Fibroblast of pulmonary artery (primary cell): ENCODE measurements around the gene GPR161.

ENCODE experiments used
- DNase-seq: peaks from one replicate; pipeline ENCODE4 v3.0.0-alpha.2; 2010; ENCODE audit warnings: low read depth
- H3K4me3 ChIP-seq: replicated peaks from 2 replicates; pipeline ENCODE4 v1.5.1; 2011; ENCODE audit warnings: low read depth, mild to moderate bottlenecking, control low read depth, low read length, moderate library complexity
- CTCF ChIP-seq: IDR thresholded peaks from 2 replicates; pipeline ENCODE4 v1.5.1; 2011; ENCODE audit warnings: mild to moderate bottlenecking, control low read depth, low read length, inconsistent platforms; ENCODE audit errors: missing control alignments

Gene GPR161

GRCh38 chr1:168089326-168089978, 47.3 kb downstream of the GPR161 start:
- no peak for TF ChIP-seq CTCF

GRCh38 chr1:168088511-168089325, 48.0 kb downstream of the GPR161 start:
- DNase-seq, result no peak
- H3K4me3 ChIP-seq, result no peak overlapping the region
- TF ChIP-seq CTCF, result no peak

More at GRCh38 chr1:168089326-168089978, 47.3 kb downstream of the GPR161 start:
- DNase-seq, result no peak
- no peak overlapping the region for H3K4me3 ChIP-seq

GRCh38 chr1:168087696-168088095, 49.0 kb downstream of the GPR161 start:
- DNase-seq, result no peak
- TF ChIP-seq CTCF, result no peak
- no peak overlapping the region for H3K4me3 ChIP-seq

GRCh38 chr1:168086438-168086837, 50.3 kb downstream of the GPR161 start:
- no peak for DNase-seq
- no peak overlapping the region for H3K4me3 ChIP-seq
- TF ChIP-seq CTCF, result no peak

GRCh38 chr1:168085401-168085872, 51.3 kb downstream of the GPR161 start:
- H3K4me3 ChIP-seq, result no peak overlapping the region
- no peak for DNase-seq
- TF ChIP-seq CTCF, result no peak

GRCh38 chr1:168084396-168085231, 52.1 kb downstream of the GPR161 start:
- DNase-seq, result peak; percentile 72
- no peak overlapping the region for H3K4me3 ChIP-seq
- TF ChIP-seq CTCF, result peak; percentile 96
